HepG2 (cell line): ENCODE data around the gene NME1. TPM values are rescaled to one million over a fixed set of nuclear protein-coding genes. Genes with fewer than 3 reads are reported as not detected.

ENCODE experiments used
- ATF7-NPFF ChIP-seq: sonication (generic); formaldehyde crosslinking; IDR thresholded peaks from 2 replicates; pipeline ENCODE4 v1.8.1; 2023; ENCODE audit warnings: mild to moderate bottlenecking, low read depth, missing genetic modification reagents, moderate library complexity
- HDAC1 ChIP-seq: sonication (generic); formaldehyde crosslinking; IDR thresholded peaks from 2 replicates; pipeline ENCODE4 v1.5.1; 2020; ENCODE audit warnings: mild to moderate bottlenecking, missing genetic modification reagents
- KDM4B ChIP-seq: sonication (generic); formaldehyde crosslinking; IDR thresholded peaks from 2 replicates; pipeline ENCODE4 v1.4.0; 2020; ENCODE audit warnings: missing genetic modification reagents
- NCOA1 ChIP-seq: sonication (generic); formaldehyde crosslinking; IDR thresholded peaks from 2 replicates; pipeline ENCODE4 v1.9.0; 2021; ENCODE audit warnings: missing genetic modification reagents
- NFATC3 ChIP-seq: sonication (generic); formaldehyde crosslinking; IDR thresholded peaks from 2 replicates; pipeline ENCODE4 v1.5.1; 2020; ENCODE audit warnings: mild to moderate bottlenecking, missing genetic modification reagents
- NR3C1 ChIP-seq: sonication (generic); formaldehyde crosslinking; IDR thresholded peaks from 2 replicates; pipeline ENCODE4 v1.4.0; 2020; ENCODE audit warnings: missing genetic modification reagents
- RFXAP ChIP-seq: sonication (generic); formaldehyde crosslinking; IDR thresholded peaks from 2 replicates; pipeline ENCODE4 v1.4.0; 2020; ENCODE audit warnings: missing genetic modification reagents, borderline replicate concordance
- SP140L ChIP-seq: sonication (generic); formaldehyde crosslinking; IDR thresholded peaks from 2 replicates; pipeline ENCODE4 v1.4.0; 2020; ENCODE audit warnings: missing genetic modification reagents, borderline replicate concordance
- U2AF1 ChIP-seq: fragments of 200-400 bp; formaldehyde crosslinking; optimal IDR thresholded peaks from 2 replicates; pipeline ENCODE3; 2017; ENCODE audit warnings: mild to moderate bottlenecking, low read depth, low read length
- ZFAT ChIP-seq: sonication (generic); formaldehyde crosslinking; conservative IDR thresholded peaks from 2 replicates; pipeline ENCODE4 v1.8.1; 2023; ENCODE audit warnings: missing genetic modification reagents, inconsistent platforms
- ZMYM3 ChIP-seq: sonication (generic); formaldehyde crosslinking; IDR thresholded peaks from 2 replicates; pipeline ENCODE4 v1.5.1; 2020; ENCODE audit warnings: mild to moderate bottlenecking, missing genetic modification reagents
- ZNF101 ChIP-seq: sonication (generic); formaldehyde crosslinking; IDR thresholded peaks from 2 replicates; pipeline ENCODE4 v1.4.0; 2020; ENCODE audit warnings: mild to moderate bottlenecking, low read depth, missing genetic modification reagents, borderline replicate concordance
- ZNF468 ChIP-seq: sonication (generic); formaldehyde crosslinking; IDR thresholded peaks from 2 replicates; pipeline ENCODE4 v1.8.0; 2022; ENCODE audit warnings: mild to moderate bottlenecking, moderate library complexity, missing genetic modification reagents
- polyA plus RNA-seq, 8 experiments: library from polyadenylated mRNA; depleted of rRNA in 3 of 8; stranded (reverse) in 7 of 8; unstranded in 1 of 8; fragments of >200 nt; fragmentation: Illumina TruSeq in 4 of 8; extraction: Trizol in 4 of 8; gene quantifications; 2 replicates each; pipeline versions ENCODE4 v1.2.1 to v1.2.3, GENCODE V29; 2011 to 2016; ENCODE audit warnings: low read depth in 4 of 8, missing spikeins in 1 of 8, mixed read lengths in 1 of 8; ENCODE audit not compliant: insufficient read depth in 1 of 8
- total RNA-seq, 5 experiments: library from RNA; depleted of rRNA; stranded (reverse); fragments of >200 nt; fragmentation: Illumina TruSeq; extraction: Trizol; gene quantifications; 2 replicates each; pipeline ENCODE4 v1.2.3, GENCODE V29; 2016; ENCODE audit warnings: low read depth in 1 of 5
- TF ChIP-seq, protein P1 (sequence below): sonication (generic); formaldehyde crosslinking; IDR thresholded peaks from 2 replicates; pipeline ENCODE4 v1.5.1; 2020; ENCODE audit warnings: missing genetic modification reagents, mild to moderate bottlenecking, borderline replicate concordance
- TF ChIP-seq, protein P2 (sequence below): sonication (generic); formaldehyde crosslinking; IDR thresholded peaks from 2 replicates; pipeline ENCODE4 v1.4.0; 2020; ENCODE audit warnings: low read depth, mild to moderate bottlenecking, missing genetic modification reagents
- TF ChIP-seq, protein P3 (sequence below): sonication (generic); formaldehyde crosslinking; IDR thresholded peaks from 2 replicates; pipeline ENCODE4 v1.4.0; 2020; ENCODE audit warnings: mild to moderate bottlenecking, missing genetic modification reagents
- TF ChIP-seq, protein P4 (sequence below): sonication (generic); formaldehyde crosslinking; IDR thresholded peaks from 2 replicates; pipeline ENCODE4 v1.8.0; 2022; ENCODE audit warnings: missing genetic modification reagents, mild to moderate bottlenecking, inconsistent platforms, borderline replicate concordance
- TF ChIP-seq, protein P5 (sequence below): sonication (generic); formaldehyde crosslinking; IDR thresholded peaks from 2 replicates; pipeline ENCODE4 v1.4.0; 2020; ENCODE audit warnings: missing genetic modification reagents, borderline replicate concordance

Gene NME1
- total and polyA plus RNA-seq, 2 of the 13 experiments (the other 11 are each of a cell fraction or from before 2014, with no cell fraction given) = 295 to 516 TPM

DNA sequence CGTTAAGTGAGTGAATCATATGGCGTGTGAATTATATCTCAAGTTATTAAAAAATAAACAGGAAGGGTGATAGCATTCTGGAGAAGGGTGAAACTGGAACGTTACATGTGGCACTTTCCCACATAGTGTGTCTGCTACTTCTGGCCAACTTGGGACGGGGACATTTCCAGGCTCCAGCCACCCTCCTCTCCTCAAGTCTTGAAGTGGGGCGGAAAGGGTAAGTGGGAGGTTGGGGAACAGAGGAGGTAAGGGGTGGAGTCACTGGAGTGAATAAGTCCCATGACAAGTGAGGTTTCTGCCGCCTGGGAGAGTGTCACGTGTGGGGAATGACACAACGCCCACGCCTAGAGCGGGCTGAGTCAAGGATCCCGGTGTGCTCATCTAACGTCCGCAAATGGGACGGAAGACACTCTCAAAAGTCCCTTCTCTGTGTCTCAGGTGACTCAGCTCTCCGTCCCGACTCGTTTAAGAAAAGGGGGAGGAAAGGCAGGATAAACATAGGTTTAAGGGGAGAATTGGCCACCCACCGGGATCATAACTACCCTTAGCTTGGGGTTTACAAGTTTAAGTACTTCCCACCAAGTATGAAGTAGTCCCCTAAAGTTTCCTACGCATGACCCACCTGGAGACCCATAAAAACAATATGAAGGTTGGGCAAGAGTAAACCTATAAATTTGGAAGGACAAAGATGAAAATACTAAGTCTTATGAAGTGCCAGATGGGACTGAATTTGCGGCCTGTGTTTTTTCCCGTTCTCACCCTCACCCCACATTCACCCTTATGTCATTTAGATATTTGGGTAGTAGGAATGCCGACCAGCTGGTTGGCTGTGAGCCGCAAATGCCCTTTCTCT, 31.5 kb upstream of the NME1 start (continued):
- no peak for TF ChIP-seq NFATC3 (CRISPR knock-in tag)
- no peak for TF ChIP-seq U2AF1
- TF ChIP-seq RFXAP (CRISPR knock-in tag) = peak; percentile 36; the same call in 1 of the 2 replicates
- TF ChIP-seq, protein P1, sequence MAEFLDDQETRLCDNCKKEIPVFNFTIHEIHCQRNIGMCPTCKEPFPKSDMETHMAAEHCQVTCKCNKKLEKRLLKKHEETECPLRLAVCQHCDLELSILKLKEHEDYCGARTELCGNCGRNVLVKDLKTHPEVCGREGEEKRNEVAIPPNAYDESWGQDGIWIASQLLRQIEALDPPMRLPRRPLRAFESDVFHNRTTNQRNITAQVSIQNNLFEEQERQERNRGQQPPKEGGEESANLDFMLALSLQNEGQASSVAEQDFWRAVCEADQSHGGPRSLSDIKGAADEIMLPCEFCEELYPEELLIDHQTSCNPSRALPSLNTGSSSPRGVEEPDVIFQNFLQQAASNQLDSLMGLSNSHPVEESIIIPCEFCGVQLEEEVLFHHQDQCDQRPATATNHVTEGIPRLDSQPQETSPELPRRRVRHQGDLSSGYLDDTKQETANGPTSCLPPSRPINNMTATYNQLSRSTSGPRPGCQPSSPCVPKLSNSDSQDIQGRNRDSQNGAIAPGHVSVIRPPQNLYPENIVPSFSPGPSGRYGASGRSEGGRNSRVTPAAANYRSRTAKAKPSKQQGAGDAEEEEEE (CRISPR knock-in tag) = no peak
- TF ChIP-seq, protein P2, sequence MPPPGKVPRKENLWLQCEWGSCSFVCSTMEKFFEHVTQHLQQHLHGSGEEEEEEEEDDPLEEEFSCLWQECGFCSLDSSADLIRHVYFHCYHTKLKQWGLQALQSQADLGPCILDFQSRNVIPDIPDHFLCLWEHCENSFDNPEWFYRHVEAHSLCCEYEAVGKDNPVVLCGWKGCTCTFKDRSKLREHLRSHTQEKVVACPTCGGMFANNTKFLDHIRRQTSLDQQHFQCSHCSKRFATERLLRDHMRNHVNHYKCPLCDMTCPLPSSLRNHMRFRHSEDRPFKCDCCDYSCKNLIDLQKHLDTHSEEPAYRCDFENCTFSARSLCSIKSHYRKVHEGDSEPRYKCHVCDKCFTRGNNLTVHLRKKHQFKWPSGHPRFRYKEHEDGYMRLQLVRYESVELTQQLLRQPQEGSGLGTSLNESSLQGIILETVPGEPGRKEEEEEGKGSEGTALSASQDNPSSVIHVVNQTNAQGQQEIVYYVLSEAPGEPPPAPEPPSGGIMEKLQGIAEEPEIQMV (CRISPR knock-in tag) = peak; percentile 62; the same call in 1 of the 2 replicates
- TF ChIP-seq ZFAT (CRISPR knock-in tag) = no peak
- no peak for TF ChIP-seq NR3C1 (CRISPR knock-in tag)
- 0 out of 2 replicates have a peak, but pooled peaks have one; percentile 32 for TF ChIP-seq ZMYM3
- TF ChIP-seq, protein P3, sequence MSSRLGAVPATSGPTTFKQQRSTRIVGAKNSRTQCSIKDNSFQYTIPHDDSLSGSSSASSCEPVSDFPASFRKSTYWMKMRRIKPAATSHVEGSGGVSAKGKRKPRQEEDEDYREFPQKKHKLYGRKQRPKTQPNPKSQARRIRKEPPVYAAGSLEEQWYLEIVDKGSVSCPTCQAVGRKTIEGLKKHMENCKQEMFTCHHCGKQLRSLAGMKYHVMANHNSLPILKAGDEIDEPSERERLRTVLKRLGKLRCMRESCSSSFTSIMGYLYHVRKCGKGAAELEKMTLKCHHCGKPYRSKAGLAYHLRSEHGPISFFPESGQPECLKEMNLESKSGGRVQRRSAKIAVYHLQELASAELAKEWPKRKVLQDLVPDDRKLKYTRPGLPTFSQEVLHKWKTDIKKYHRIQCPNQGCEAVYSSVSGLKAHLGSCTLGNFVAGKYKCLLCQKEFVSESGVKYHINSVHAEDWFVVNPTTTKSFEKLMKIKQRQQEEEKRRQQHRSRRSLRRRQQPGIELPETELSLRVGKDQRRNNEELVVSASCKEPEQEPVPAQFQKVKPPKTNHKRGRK = no peak
- peak; percentile 27; the same call in 1 of the 2 replicates for TF ChIP-seq HDAC1 (CRISPR knock-in tag)
- no peak for TF ChIP-seq ZNF468
- no peak for TF ChIP-seq NCOA1 (CRISPR knock-in tag)
- no peak for TF ChIP-seq ZNF101 (CRISPR knock-in tag)
- TF ChIP-seq ATF7-NPFF = no peak
- TF ChIP-seq, protein P4, sequence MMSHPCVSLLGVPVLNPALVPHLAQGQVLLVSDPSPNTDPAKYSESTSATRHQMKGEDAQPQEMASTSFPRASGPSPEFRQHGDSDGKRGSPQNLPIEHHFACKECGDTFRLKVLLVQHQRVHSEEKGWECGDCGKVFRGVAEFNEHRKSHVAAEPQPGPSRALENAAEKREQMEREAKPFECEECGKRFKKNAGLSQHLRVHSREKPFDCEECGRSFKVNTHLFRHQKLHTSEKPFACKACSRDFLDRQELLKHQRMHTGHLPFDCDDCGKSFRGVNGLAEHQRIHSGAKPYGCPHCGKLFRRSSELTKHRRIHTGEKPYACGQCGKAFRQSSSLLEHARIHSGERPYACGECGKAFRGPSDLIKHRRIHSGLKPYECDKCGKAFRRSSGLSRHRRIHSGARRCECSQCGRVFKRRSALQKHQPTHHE (CRISPR knock-in tag) = no peak
- TF ChIP-seq KDM4B = no peak
- TF ChIP-seq, protein P5, sequence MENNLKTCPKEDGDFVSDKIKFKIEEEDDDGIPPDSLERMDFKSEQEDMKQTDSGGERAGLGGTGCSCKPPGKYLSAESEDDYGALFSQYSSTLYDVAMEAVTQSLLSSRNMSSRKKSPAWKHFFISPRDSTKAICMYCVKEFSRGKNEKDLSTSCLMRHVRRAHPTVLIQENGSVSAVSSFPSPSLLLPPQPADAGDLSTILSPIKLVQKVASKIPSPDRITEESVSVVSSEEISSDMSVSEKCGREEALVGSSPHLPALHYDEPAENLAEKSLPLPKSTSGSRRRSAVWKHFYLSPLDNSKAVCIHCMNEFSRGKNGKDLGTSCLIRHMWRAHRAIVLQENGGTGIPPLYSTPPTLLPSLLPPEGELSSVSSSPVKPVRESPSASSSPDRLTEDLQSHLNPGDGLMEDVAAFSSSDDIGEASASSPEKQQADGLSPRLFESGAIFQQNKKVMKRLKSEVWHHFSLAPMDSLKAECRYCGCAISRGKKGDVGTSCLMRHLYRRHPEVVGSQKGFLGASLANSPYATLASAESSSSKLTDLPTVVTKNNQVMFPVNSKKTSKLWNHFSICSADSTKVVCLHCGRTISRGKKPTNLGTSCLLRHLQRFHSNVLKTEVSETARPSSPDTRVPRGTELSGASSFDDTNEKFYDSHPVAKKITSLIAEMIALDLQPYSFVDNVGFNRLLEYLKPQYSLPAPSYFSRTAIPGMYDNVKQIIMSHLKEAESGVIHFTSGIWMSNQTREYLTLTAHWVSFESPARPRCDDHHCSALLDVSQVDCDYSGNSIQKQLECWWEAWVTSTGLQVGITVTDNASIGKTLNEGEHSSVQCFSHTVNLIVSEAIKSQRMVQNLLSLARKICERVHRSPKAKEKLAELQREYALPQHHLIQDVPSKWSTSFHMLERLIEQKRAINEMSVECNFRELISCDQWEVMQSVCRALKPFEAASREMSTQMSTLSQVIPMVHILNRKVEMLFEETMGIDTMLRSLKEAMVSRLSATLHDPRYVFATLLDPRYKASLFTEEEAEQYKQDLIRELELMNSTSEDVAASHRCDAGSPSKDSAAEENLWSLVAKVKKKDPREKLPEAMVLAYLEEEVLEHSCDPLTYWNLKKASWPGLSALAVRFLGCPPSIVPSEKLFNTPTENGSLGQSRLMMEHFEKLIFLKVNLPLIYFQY = peak; percentile 51; the same call in 1 of the 2 replicates
- 0 out of 2 replicates have a peak, but pooled peaks have one; percentile 60 for TF ChIP-seq SP140L (CRISPR knock-in tag)
